ENCODE results near the gene F8.

F8 gene

GRCh38 chrX:154812341-154813101, 210.0 kb downstream of the F8 start:
- no peak for DNase-seq

- DNase-seq = no peak
Observed at GRCh38 chrX:154809939-154810665, 212.4 kb downstream of the F8 start.

DNA sequence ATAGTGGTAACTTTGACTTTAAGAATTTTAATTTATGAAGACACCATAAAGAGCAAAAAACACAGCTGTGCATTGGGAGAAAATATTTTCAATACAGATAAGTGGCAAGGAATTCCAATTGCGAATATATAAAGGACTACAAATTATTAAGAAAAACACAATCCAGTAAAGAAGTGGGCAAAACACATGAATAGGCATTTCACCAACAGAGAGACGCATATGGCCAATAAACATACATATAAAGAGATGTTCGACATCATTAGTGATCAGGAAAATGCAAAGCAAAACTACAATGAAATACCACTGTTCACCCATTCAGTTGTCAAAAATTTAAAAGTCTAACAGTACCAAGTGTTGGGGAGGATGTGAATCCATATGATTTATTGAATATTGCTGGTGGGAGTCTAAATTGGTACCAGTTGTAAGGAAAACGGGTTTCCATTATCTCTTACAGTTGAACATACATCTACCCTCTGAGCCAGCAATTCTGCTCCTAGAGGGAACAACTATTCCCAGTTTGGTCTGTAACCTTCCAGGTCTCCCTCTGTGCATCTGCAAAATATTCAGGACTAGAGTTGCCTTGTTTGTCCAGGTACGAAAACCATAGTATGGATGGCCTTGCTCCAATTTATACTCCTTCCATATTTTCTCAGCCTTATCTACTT, 215.6 kb downstream of the F8 start:
- no peak for DNase-seq

DNA sequence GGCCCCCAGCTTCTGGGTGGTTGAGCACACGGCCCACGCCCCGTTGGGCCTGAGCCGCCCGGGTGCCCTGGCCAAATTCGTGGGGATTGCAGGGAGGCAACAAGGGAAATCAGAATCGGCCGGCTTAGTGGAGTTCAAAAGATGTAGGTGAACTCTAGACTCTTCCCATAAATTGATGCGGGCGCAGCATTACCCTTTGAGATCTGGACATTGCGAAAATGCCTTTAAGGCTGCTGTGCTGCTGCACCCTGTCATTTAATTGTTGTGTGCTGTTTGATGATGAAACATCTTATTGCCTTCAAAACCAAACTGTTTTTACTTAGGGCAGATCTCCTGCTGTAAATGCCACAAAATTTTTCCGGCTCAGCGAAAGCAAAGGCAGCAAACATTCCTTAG, 216.8 kb downstream of the F8 start:
- no peak for DNase-seq

DNA sequence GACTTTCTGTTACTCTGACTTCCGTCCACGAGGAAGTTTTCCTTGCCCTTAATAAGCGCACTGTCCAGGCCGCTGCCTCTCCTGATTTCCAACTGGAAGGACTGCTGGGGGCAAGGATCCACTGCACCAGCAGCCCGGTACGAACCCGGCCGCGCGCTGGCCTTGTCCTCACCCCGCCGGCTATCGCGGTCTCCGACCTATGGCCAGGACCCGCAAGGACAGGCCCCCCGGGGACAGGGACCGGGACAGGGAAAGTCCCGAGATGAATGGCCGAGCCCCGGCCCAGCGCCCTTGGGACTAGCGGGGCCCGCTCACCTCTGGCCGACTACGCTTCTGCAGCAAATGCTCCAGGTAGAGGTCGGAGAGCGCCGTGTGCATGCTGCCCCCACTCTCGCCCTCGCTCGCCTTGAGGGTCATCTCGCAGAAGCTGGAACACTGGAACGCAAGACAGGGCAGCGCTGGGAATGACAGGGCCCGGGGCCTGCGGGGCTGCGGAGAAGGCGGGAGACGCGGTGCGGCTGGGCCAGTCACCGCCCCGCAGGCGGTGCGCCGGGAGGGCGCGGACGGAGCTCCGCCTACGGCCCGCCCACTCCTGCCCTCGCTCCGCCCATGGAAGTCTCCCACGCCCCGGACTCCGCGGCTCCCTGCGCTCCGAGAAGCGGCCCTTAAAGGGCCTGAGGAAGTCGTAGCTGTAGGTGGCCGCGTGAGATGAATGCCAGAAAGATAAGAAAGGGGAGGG, 217.4 kb downstream of the F8 start, which contains the start of gene MPP1:
MPP1 (minus strand) TSS at position 529 of the 739 bp plus-strand sequence; CDS start at position 417, 112 bp downstream.
- DNase-seq = peak; percentile 87

DNA sequence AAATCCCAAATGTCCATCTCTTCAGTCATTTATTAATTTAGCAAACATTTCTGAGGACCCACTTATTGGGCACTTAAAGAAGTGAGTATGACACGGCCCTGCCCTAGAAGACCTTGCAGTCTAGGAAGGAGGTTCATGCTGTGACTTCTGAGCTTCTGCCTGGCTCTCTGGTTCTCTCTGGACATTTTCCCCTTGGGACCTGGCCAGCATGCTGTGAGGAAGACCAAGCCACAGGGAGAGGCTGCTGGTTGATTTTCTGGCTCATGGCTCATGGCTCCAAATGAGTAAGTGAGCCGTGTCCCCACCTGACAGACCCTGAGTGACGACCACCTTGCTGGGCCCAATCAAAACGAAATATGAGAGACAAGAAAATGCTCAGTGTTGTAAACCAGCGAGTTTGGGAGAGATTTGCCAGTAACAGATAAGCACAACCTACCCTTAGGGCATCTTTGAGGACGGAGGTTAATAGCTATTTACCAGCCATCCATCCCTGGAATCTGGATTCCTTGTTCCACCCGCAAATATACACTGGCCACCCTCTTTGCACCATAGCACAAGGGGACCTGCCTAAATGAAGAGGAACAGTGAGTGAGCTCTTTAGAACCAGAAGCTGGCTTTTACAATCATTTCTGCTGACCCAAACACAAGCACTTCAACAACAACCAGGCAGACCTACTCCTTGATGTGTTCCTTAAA, 218.1 kb downstream of the F8 start:
- no peak for DNase-seq

DNA sequence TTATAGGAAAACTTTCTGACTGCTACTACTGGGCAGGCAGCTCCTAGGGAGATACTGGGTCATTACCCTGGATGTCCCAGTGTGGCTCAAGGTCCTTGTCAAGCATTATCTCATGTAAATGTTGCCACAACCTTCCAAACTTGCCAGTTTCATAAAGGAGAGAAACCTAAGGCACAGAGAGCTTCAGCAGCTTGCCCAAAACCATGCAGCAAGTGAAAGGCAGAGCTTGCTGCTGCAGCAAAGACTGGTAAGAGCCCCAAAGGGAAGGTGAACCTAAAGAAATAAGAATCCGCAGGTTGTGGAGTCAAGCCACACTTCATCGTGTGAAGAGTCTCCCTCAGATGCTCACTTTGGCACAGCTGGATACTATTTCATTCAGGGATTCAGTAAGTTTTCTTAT, 219.6 kb downstream of the F8 start:
- DNase-seq = no peak

GRCh38 chrX:154800478-154801210, 221.9 kb downstream of the F8 start:
- DNase-seq = no peak

- DNase-seq = no peak
Observed at GRCh38 chrX:154799556-154800348, 222.8 kb downstream of the F8 start.

GRCh38 chrX:154797006-154797405, 225.5 kb downstream of the F8 start:
- DNase-seq = no peak

DNA sequence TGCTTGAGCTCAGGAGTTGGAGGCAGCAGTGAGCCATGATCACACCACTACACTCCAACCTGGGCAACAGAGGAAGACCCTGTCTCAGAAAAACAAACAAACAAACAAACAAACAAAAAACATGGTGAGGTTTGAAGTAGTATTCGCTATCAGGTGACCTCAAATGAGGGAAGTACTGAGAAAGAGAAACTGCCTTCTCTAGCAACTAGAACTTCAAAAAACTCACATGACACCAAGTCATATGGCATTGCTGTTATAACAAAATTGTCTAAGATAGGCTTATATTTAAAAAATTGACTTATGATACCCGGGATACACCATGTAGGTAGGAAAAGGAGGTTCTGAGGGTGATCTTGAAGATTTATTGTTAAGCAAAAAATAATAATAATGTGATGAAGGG, 227.5 kb downstream of the F8 start:
- no peak for DNase-seq

- DNase-seq = peak; percentile 63
Observed at GRCh38 chrX:154793084-154793795, 229.3 kb downstream of the F8 start.

GRCh38 chrX:154791939-154792338, 230.6 kb downstream of the F8 start:
- DNase-seq = no peak

DNA sequence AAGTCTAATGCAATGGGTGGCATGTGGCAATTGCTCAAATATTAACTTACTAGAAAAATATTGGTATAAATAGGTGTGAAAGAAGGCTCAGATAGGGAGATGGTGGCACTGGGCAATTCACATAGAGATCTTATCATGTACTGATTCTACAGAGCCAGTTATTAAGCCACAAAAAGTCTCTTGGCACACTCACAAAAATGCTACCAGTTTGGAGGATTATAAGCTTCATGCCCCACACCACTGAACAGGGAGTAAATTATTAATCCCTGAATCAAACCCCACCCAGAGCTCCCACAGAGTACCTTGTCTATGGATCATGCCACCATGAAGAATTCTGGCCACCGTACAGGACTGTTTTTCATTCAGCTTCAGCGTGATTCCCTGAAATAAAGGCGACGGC, 231.1 kb downstream of the F8 start:
- DNase-seq = no peak
